ENCODE measurements around the gene CACUL1. TPM values are rescaled to one million over a fixed set of nuclear protein-coding genes. Genes with fewer than 3 reads are reported as not detected.
A peak's percentile ranks its signal among the peaks of the same experiment; 100 is the strongest.

The CACUL1 gene
- total and polyA plus RNA-seq, 4 donors = 3.9 to 15.8 (median 13.1) TPM

GRCh38 chr10:118763202-118763988, 8.6 kb upstream of the CACUL1 start:
- DNase-seq (ENCODE audit: low spot score) = no peak
- WGBS = 75% methylated on average over 3 of the region's 3 CpGs
- TF ChIP-seq RAD21 (IDR thresholded peaks at IDR 0.05) (peak; percentile 14 to 32), SP1 (IDR thresholded peaks at IDR 0.05) (peak; percentile 90), ZBTB33 (IDR thresholded peaks at IDR 0.05) (peak; percentile 51), REST (IDR thresholded peaks at IDR 0.05) (peak; percentile 35), MAX (IDR thresholded peaks at IDR 0.05) (peak; percentile 87), GABPA (IDR thresholded peaks at IDR 0.05 in 1 of 2, conservative IDR thresholded peaks at IDR 0.05 in 1 of 2) (peak in 1 of 2 donors; percentile 42), ATF3 (IDR thresholded peaks at IDR 0.05) (no peak), CTCF (IDR thresholded peaks at IDR 0.05; ENCODE audit: low read depth, low read length, missing input control) (no peak), HNF4A (conservative IDR thresholded peaks at IDR 0.05) (peak; percentile 72 to 82), FOXA1 (IDR thresholded peaks at IDR 0.05) (peak; percentile 50), NR2F2 (IDR thresholded peaks at IDR 0.05) (no peak), HNF4G (IDR thresholded peaks at IDR 0.05) (peak; percentile 21), EGR1 (IDR thresholded peaks at IDR 0.05; ENCODE audit: low read depth in 2 of 2) (peak in 1 of 2 donors; percentile 14), FOXA2 (IDR thresholded peaks at IDR 0.05) (peak; percentile 74), TAF1 (conservative IDR thresholded peaks at IDR 0.05) (no peak), JUND (IDR thresholded peaks at IDR 0.05) (peak; percentile 13 to 81), YY1 (IDR thresholded peaks at IDR 0.05) (peak; percentile 74), RXRA (IDR thresholded peaks at IDR 0.05) (peak; percentile 74 to 92)
- H3K4me3 ChIP-seq (ENCODE audit: low read depth in 1 of 3, low read length in 3 of 3) = no peak overlapping the region
- H3K27ac ChIP-seq (ENCODE audit: low read depth in 1 of 2, low read length in 2 of 2) = peak overlapping the region; percentile 15 to 33
- H3K9me3 ChIP-seq (ENCODE audit: control insufficient read depth in 4 of 4, low read length in 3 of 4) = no peaks in the 10 kb centered on the region
- H3K27me3 ChIP-seq (ENCODE audit: control insufficient read depth in 4 of 4, insufficient read depth in 4 of 4, low read length in 3 of 4) = no peaks in the 10 kb centered on the region
- H3K4me1 ChIP-seq (ENCODE audit: control insufficient read depth in 4 of 4, insufficient read depth in 4 of 4, low read length in 3 of 4) = peaks cover 2 to 21% (median 12%) of the 10 kb centered on the region in 4 donors
- H3K9ac ChIP-seq (ENCODE audit: low read depth in 1 of 2, low read length in 2 of 2) = no peak overlapping the region
- H3K36me3 ChIP-seq (ENCODE audit: control insufficient read depth in 4 of 4, insufficient read depth in 3 of 4, low read depth in 1 of 4, low read length in 3 of 4) = no peaks in the 10 kb centered on the region

Measured in liver (tissue), 9 donors.